HG03457 (cell line): Measurements from ENCODE around the gene NRP1.

Experiments
- ATAC-seq: cut with Tn5 transposase; IDR thresholded peaks from one replicate; pipeline ENCODE4 v1.9.1; 2021; ENCODE audit warnings: moderate number of reproducible peaks; ENCODE audit not compliant: unreplicated experiment

Gene NRP1

GRCh38 chr10:33267708-33268107, 66.8 kb downstream of the NRP1 start:
- ATAC-seq, result no peak

- ATAC-seq, result no peak
Measured at GRCh38 chr10:33265621-33266020, 68.8 kb downstream of the NRP1 start.

GRCh38 chr10:33263453-33263852, 71.0 kb downstream of the NRP1 start:
- no peak for ATAC-seq

GRCh38 chr10:33262871-33263270, 71.6 kb downstream of the NRP1 start:
- ATAC-seq, result no peak

GRCh38 chr10:33260403-33261149, 73.9 kb downstream of the NRP1 start:
- ATAC-seq, result no peak

- no peak for ATAC-seq
Measured at GRCh38 chr10:33258967-33259366, 75.5 kb downstream of the NRP1 start.

GRCh38 chr10:33257439-33258080, 76.9 kb downstream of the NRP1 start:
- no peak for ATAC-seq

GRCh38 chr10:33256458-33256857, 78.0 kb downstream of the NRP1 start:
- no peak for ATAC-seq

- no peak for ATAC-seq
Measured at GRCh38 chr10:33254556-33255160, 79.8 kb downstream of the NRP1 start.

GRCh38 chr10:33253411-33253810, 81.1 kb downstream of the NRP1 start:
- no peak for ATAC-seq

GRCh38 chr10:33252794-33253203, 81.7 kb downstream of the NRP1 start:
- ATAC-seq, result no peak

GRCh38 chr10:33252324-33252723, 82.1 kb downstream of the NRP1 start:
- ATAC-seq, result no peak

- ATAC-seq, result no peak
Measured at GRCh38 chr10:33249659-33250345, 84.7 kb downstream of the NRP1 start.

- no peak for ATAC-seq
Measured at GRCh38 chr10:33249137-33249536, 85.3 kb downstream of the NRP1 start.

- peak; percentile 75 for ATAC-seq
Measured at GRCh38 chr10:33248638-33249037, 85.8 kb downstream of the NRP1 start.

- no peak for ATAC-seq
Measured at GRCh38 chr10:33247221-33247922, 87.1 kb downstream of the NRP1 start.

- no peak for ATAC-seq
Measured at GRCh38 chr10:33245343-33245742, 89.1 kb downstream of the NRP1 start.

- no peak for ATAC-seq
Measured at GRCh38 chr10:33244354-33244967, 90.0 kb downstream of the NRP1 start.

GRCh38 chr10:33243703-33244102, 90.8 kb downstream of the NRP1 start:
- no peak for ATAC-seq

- ATAC-seq, result no peak
Measured at GRCh38 chr10:33242931-33243330, 91.5 kb downstream of the NRP1 start.

- no peak for ATAC-seq
Measured at GRCh38 chr10:33241351-33241750, 93.1 kb downstream of the NRP1 start.
